SK-N-SH (cell line): Measurements from ENCODE around the gene LXN. TPM values are rescaled to one million over a fixed set of nuclear protein-coding genes. Genes with fewer than 3 reads are reported as not detected.

Experiments used
- CTCF ChIA-PET: fragments of 300-600, 350-600 bp; formaldehyde crosslinking; extraction: SDS; loops from one replicate; lab custom pipeline; 2021; lab: Yijun Ruan, JAX
- POLR2A ChIA-PET: fragments of 350-600 bp; sonication (Branson Sonifier 250); formaldehyde crosslinking; extraction: SDS; loops from one replicate; lab custom pipeline; 2020; ENCODE audit warnings: antibody characterized with exemption, inconsistent platforms; lab: Yijun Ruan, JAX
- DNase-seq: peaks from one replicate; pipeline ENCODE4 v3.0.0; 2012
- H2AFZ ChIP-seq: fragments of 200-600 bp; sonication (generic); 2 replicates; pipeline ENCODE4 v1.8.1; 2016; ENCODE audit warnings: antibody characterized with exemption, mild to moderate bottlenecking, low read depth
- H3F3A ChIP-seq: fragments of 200-600 bp; sonication (generic); replicated peaks from 2 replicates; pipeline ENCODE3; 2016; ENCODE audit warnings: antibody characterized with exemption, mild to moderate bottlenecking; ENCODE audit not compliant: insufficient read depth
- H3K27ac ChIP-seq, 2 experiments: fragments of 200-500 bp in 1 of 2; fragments of 200-600 bp in 1 of 2; sonication (Bioruptor generic) in 1 of 2; sonication (generic), shearing (Covaris generic) in 1 of 2; 2 replicates each; pipeline versions ENCODE4 v1.5.1 to v1.6.1; 2014 to 2016; ENCODE audit warnings: low read depth in 2 of 2, inconsistent platforms in 1 of 2, low read length in 1 of 2, mild to moderate bottlenecking in 1 of 2, mixed read lengths in 1 of 2
- H3K27me3 ChIP-seq: fragments of 200-600 bp; sonication (generic), shearing (Covaris generic); 2 replicates; pipeline ENCODE4 v1.6.1; 2016; ENCODE audit warnings: mixed run types; ENCODE audit not compliant: insufficient read depth
- H3K36me3 ChIP-seq, 2 experiments: fragments of 200-500 bp in 1 of 2; fragments of 200-600 bp in 1 of 2; sonication (Bioruptor generic) in 1 of 2; sonication (generic) in 1 of 2; replicated peaks in 1 of 2; 2 replicates each; pipeline versions ENCODE3 to v1.5.1; 2014 to 2016; ENCODE audit warnings: low read length in 1 of 2, mild to moderate bottlenecking in 1 of 2; ENCODE audit not compliant: insufficient read depth in 2 of 2, control insufficient read depth in 1 of 2
- H3K4me1 ChIP-seq, 2 experiments: fragments of 200-500 bp in 1 of 2; fragments of 200-600 bp in 1 of 2; sonication (Bioruptor generic) in 1 of 2; sonication (generic), shearing (Covaris generic) in 1 of 2; 2 replicates each; pipeline versions ENCODE4 v1.5.1 to v1.6.1; 2014 to 2016; ENCODE audit warnings: low read depth in 1 of 2, low read length in 1 of 2, mixed run types in 1 of 2; ENCODE audit not compliant: insufficient read depth in 2 of 2, control insufficient read depth in 1 of 2
- H3K4me2 ChIP-seq: fragments of 200-600 bp; sonication (generic), shearing (Covaris generic); 2 replicates; pipeline ENCODE4 v1.6.1; 2017; ENCODE audit warnings: mixed run types
- H3K4me3 ChIP-seq, 2 experiments: fragments of 200-500 bp in 1 of 2; fragments of 200-600 bp in 1 of 2; sonication (Bioruptor generic) in 1 of 2; sonication (generic), shearing (Covaris generic) in 1 of 2; 2 replicates each; pipeline versions ENCODE4 v1.5.1 to v1.8.1; 2014 to 2016; ENCODE audit warnings: low read depth in 2 of 2, inconsistent platforms in 1 of 2, low read length in 1 of 2, mild to moderate bottlenecking in 1 of 2, mixed read lengths in 1 of 2, moderate library complexity in 1 of 2
- H3K79me2 ChIP-seq: fragments of 200-600 bp; sonication (generic); 2 replicates; pipeline ENCODE4 v1.8.1; 2017; ENCODE audit warnings: mild to moderate bottlenecking; ENCODE audit not compliant: insufficient read depth
- H3K9ac ChIP-seq: fragments of 200-600 bp; sonication (generic); 2 replicates; pipeline ENCODE4 v1.6.1; 2017; ENCODE audit warnings: mixed run types
- H3K9me2 ChIP-seq: fragments of 200-600 bp; sonication (generic); 2 replicates; pipeline ENCODE4 v1.6.1; 2017; ENCODE audit warnings: mixed run types
- H3K9me3 ChIP-seq: fragments of 200-600 bp; sonication (generic); 2 replicates; pipeline ENCODE4 v1.6.1; 2017; ENCODE audit warnings: mixed run types, mild to moderate bottlenecking, moderate library complexity
- H4K20me1 ChIP-seq: fragments of 200-600 bp; sonication (generic); 2 replicates; pipeline ENCODE4 v1.6.1; 2017; ENCODE audit warnings: mild to moderate bottlenecking, mixed run types; ENCODE audit not compliant: insufficient read depth
- ELF1 ChIP-seq: IDR thresholded peaks from 2 replicates; pipeline ENCODE4 v1.4.0; 2012
- FOXM1 ChIP-seq: IDR thresholded peaks from 2 replicates; pipeline ENCODE4 v1.4.0; 2012; ENCODE audit warnings: low read depth, mild to moderate bottlenecking
- GATA2 ChIP-seq: sonication (generic); formaldehyde crosslinking; IDR thresholded peaks from 2 replicates; pipeline ENCODE4 v1.5.0; 2020; ENCODE audit warnings: mild to moderate bottlenecking, missing genetic modification reagents
- JUND ChIP-seq: IDR thresholded peaks from 2 replicates; pipeline ENCODE4 v1.4.0; 2012
- NFIC ChIP-seq: IDR thresholded peaks from 2 replicates; pipeline ENCODE4 v1.4.0; 2012; ENCODE audit warnings: borderline replicate concordance
- NRF1 ChIP-seq: IDR thresholded peaks from 2 replicates; pipeline ENCODE4 v1.6.1; 2012; ENCODE audit warnings: low read depth, mild to moderate bottlenecking, low read length
- POLR2AphosphoS5 ChIP-seq: IDR thresholded peaks from 2 replicates; pipeline ENCODE4 v1.6.1; 2012; ENCODE audit warnings: low read depth, low read length
- RXRA ChIP-seq: IDR thresholded peaks from 2 replicates; pipeline ENCODE4 v1.4.0; 2012; ENCODE audit warnings: low read depth, mild to moderate bottlenecking, borderline replicate concordance
- SIN3A ChIP-seq: IDR thresholded peaks from 2 replicates; pipeline ENCODE4 v1.6.1; 2012; ENCODE audit warnings: low read depth, mild to moderate bottlenecking, low read length, moderate library complexity, borderline replicate concordance
- SMC3 ChIP-seq: IDR thresholded peaks from 2 replicates; pipeline ENCODE4 v1.6.1; 2012; ENCODE audit warnings: low read depth, low read length, improper control_type of control experiment
- TAF1 ChIP-seq: IDR thresholded peaks from 2 replicates; pipeline ENCODE4 v1.6.1; 2012; ENCODE audit warnings: low read depth, mild to moderate bottlenecking, low read length, moderate library complexity, borderline replicate concordance
- TEAD4 ChIP-seq: IDR thresholded peaks from 2 replicates; pipeline ENCODE4 v1.4.0; 2012; ENCODE audit warnings: mild to moderate bottlenecking, borderline replicate concordance; ENCODE audit not compliant: insufficient read depth
- WGBS: methylation state at CpG from one replicate; pipeline ENCODE4 v1.1.6; 2017; ENCODE audit warnings: low lambda C conversion rate; 5-methylcytosine and 5-hydroxymethylcytosine counted together
- polyA plus RNA-seq, 3 experiments: library from polyadenylated mRNA; depleted of rRNA; stranded (reverse); fragments of >200 nt; gene quantifications; 2 replicates each; pipeline ENCODE4 v1.2.3, GENCODE V29; 2012
- TF ChIP-seq, protein P1 (sequence below): IDR thresholded peaks from 2 replicates; pipeline ENCODE4 v1.6.1; 2012; ENCODE audit warnings: mild to moderate bottlenecking, low read depth, low read length, moderate library complexity
- TF ChIP-seq, protein P2 (sequence below): IDR thresholded peaks from 2 replicates; pipeline ENCODE4 v1.4.0; 2012; ENCODE audit warnings: low read depth, borderline replicate concordance
- TF ChIP-seq, protein P3 (sequence below): IDR thresholded peaks from 2 replicates; pipeline ENCODE4 v1.4.0; 2012; ENCODE audit warnings: low read depth

LXN gene
- polyA plus RNA-seq, 1 of the 3 experiments (the other 2 are of a cell fraction) = not detected

DNA sequence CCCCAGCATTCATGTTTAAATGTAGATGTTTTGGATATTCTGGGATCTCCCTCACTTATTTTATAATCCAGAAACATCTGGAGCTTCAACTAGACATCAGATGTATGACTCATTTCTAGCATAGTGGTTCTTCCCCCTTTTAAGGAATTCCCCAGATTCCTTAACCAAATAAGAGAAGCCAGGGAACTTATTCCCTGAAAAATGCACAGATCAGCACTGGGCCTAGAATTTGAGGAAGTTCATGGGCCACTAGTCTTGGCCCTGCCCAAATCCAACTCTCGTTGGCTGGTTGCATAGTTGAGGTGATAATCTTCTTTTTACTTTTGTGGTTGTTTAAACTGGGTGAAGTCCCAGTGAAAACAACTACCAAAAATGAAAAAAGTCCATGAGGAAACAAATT lies 39.4 kb upstream of the LXN start (continued):
- TF ChIP-seq, protein P1, sequence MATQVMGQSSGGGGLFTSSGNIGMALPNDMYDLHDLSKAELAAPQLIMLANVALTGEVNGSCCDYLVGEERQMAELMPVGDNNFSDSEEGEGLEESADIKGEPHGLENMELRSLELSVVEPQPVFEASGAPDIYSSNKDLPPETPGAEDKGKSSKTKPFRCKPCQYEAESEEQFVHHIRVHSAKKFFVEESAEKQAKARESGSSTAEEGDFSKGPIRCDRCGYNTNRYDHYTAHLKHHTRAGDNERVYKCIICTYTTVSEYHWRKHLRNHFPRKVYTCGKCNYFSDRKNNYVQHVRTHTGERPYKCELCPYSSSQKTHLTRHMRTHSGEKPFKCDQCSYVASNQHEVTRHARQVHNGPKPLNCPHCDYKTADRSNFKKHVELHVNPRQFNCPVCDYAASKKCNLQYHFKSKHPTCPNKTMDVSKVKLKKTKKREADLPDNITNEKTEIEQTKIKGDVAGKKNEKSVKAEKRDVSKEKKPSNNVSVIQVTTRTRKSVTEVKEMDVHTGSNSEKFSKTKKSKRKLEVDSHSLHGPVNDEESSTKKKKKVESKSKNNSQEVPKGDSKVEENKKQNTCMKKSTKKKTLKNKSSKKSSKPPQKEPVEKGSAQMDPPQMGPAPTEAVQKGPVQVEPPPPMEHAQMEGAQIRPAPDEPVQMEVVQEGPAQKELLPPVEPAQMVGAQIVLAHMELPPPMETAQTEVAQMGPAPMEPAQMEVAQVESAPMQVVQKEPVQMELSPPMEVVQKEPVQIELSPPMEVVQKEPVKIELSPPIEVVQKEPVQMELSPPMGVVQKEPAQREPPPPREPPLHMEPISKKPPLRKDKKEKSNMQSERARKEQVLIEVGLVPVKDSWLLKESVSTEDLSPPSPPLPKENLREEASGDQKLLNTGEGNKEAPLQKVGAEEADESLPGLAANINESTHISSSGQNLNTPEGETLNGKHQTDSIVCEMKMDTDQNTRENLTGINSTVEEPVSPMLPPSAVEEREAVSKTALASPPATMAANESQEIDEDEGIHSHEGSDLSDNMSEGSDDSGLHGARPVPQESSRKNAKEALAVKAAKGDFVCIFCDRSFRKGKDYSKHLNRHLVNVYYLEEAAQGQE = no peak
- TF ChIP-seq POLR2AphosphoS5 (no peak), JUND (peak; percentile 67)

DNA sequence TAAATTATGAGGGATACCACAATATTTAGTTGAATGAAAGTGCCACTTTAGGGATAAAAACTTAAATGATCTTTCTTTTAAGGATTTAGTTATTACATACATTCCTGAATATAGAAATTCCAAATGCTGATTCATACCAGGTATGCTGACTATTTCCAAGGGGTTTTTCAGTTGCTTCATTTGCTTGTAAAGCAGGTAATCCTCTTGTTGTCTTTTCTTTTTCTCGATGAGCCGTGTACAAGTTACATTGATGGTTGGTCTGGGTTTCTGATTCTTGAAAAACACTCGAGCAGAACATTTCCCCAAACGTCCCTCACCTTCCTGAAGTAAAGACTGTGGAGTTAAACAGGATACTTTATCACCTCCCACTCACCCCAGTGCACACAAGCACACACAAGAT lies 38.2 kb upstream of the LXN start:
- no peak for TF ChIP-seq GATA2 (CRISPR knock-in tag)
- TF ChIP-seq ELF1 = no peak
- TF ChIP-seq, protein P2, sequence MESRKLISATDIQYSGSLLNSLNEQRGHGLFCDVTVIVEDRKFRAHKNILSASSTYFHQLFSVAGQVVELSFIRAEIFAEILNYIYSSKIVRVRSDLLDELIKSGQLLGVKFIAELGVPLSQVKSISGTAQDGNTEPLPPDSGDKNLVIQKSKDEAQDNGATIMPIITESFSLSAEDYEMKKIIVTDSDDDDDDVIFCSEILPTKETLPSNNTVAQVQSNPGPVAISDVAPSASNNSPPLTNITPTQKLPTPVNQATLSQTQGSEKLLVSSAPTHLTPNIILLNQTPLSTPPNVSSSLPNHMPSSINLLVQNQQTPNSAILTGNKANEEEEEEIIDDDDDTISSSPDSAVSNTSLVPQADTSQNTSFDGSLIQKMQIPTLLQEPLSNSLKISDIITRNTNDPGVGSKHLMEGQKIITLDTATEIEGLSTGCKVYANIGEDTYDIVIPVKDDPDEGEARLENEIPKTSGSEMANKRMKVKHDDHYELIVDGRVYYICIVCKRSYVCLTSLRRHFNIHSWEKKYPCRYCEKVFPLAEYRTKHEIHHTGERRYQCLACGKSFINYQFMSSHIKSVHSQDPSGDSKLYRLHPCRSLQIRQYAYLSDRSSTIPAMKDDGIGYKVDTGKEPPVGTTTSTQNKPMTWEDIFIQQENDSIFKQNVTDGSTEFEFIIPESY = no peak
- TF ChIP-seq SIN3A = no peak
- no peak for TF ChIP-seq JUND
- no peak for TF ChIP-seq FOXM1
- TF ChIP-seq NRF1 = no peak
- H3K36me3 ChIP-seq = peaks cover 8 to 12% of the 10 kb centered on the region in 2 experiments
- no peak for DNase-seq
- peak overlapping the region in 1 of 2 experiments; percentile 82; a peak in 1 of 4 replicates for H3K27ac ChIP-seq
- H3K4me3 ChIP-seq = no peak overlapping the region
- H3K9ac ChIP-seq = no peak overlapping the region
- H3K79me2 ChIP-seq = no peaks in the 10 kb centered on the region
- no peak overlapping the region for H3K4me2 ChIP-seq
- ChIA-PET POLR2A (no interaction called here), CTCF (no interaction called here)
- H3F3A ChIP-seq = peaks cover 15% of the 10 kb centered on the region
- H3K9me3 ChIP-seq = no peaks in the 10 kb centered on the region
- no peaks in the 10 kb centered on the region for H4K20me1 ChIP-seq
- no peaks in the 10 kb centered on the region for H3K9me2 ChIP-seq
- WGBS = 85% methylated on average over 4 of the region's 4 CpGs
- H3K4me1 ChIP-seq = peaks cover 3 to 20% of the 10 kb centered on the region in 2 experiments
- H3K27me3 ChIP-seq = no peaks in the 10 kb centered on the region
- no peak overlapping the region for H2AFZ ChIP-seq

DNA sequence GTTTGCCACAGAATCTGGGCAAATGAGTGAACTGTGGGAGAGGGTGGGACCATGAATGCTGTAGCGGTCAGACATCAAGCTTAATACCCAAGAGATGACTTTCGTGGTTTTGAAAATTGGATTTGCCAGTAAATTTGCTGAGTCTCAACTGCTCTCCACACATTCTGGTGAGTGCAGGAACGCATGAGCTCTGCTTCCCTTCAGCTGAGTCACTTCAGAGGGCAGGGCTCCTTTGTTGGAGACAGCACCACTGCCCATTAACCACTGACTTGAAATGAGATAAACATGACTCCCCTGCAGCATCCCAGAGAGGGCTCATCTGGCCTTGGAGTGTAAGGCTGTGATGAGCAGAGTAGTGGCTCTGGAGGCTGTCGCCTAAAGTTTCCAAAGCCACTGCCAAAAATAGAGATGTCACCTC lies 37.2 kb upstream of the LXN start:
- peak overlapping the region; percentile 30 to 82; a peak in 3 of 4 replicates for H3K27ac ChIP-seq
- H3K9me2 ChIP-seq = no peaks in the 10 kb centered on the region
- CTCF ChIA-PET = interaction anchor here (2.3 kb wide), 1 partner anchor 18 kb away, joined by 7 read pairs; no protein-coding TSS in a partner anchor
- 0 out of 2 replicates have a peak overlapping the region, but pooled peaks have one; percentile 27 for H2AFZ ChIP-seq
- no peaks in the 10 kb centered on the region for H3K9me3 ChIP-seq
- no peaks in the 10 kb centered on the region for H3K27me3 ChIP-seq
- H3K9ac ChIP-seq = peak overlapping the region; percentile 27
- POLR2A ChIA-PET = no interaction called here
- no peaks in the 10 kb centered on the region for H4K20me1 ChIP-seq
- DNase-seq = no peak
- no peak overlapping the region for H3K4me3 ChIP-seq
- peak overlapping the region; percentile 26; the same call in 1 of the 2 replicates for H3K4me2 ChIP-seq
- 20% methylated on average over 3 of the region's 4 CpGs for WGBS
- H3F3A ChIP-seq = peaks cover 15% of the 10 kb centered on the region
- peaks cover 3 to 20% of the 10 kb centered on the region in 2 experiments for H3K4me1 ChIP-seq
- peaks cover 9% of the 10 kb centered on the region; the same call in 1 of the 2 replicates for H3K79me2 ChIP-seq
- peaks cover 13 to 17% of the 10 kb centered on the region in 2 experiments for H3K36me3 ChIP-seq
- TF ChIP-seq POLR2AphosphoS5 = peak; percentile 77; the same call in 1 of the 2 replicates
- TF ChIP-seq SMC3 = no peak
- peak; percentile 60; the same call in 1 of the 2 replicates for TF ChIP-seq NFIC
- TF ChIP-seq ELF1 = no peak
- TF ChIP-seq, protein P3, sequence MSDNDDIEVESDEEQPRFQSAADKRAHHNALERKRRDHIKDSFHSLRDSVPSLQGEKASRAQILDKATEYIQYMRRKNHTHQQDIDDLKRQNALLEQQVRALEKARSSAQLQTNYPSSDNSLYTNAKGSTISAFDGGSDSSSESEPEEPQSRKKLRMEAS = peak; percentile 91
- TF ChIP-seq, protein P2 = 0 out of 2 replicates have a peak, but pooled peaks have one; percentile 41
- peak; percentile 79; the same call in 1 of the 2 replicates for TF ChIP-seq RXRA
- TF ChIP-seq TAF1 = peak; percentile 37; the same call in 1 of the 2 replicates
- peak; percentile 81; the same call in 1 of the 2 replicates for TF ChIP-seq TEAD4
